Measurements from ENCODE around the gene ORM2.
"Not testable (repeated sequence)": the region's sequence is repeated elsewhere in the genome, so short reads cannot be mapped to it uniquely, and the experiment has no call there.

The ORM2 gene

GRCh38 chr9:114314881-114315722, 14.6 kb upstream of the ORM2 start:
- no peak for DNase-seq

GRCh38 chr9:114315723-114316363, 13.8 kb upstream of the ORM2 start:
- DNase-seq: no peak

GRCh38 chr9:114316605-114317230, 13.0 kb upstream of the ORM2 start:
- no peak for DNase-seq

GRCh38 chr9:114317665-114318357, 11.9 kb upstream of the ORM2 start:
- no peak for DNase-seq

GRCh38 chr9:114318416-114318815, 11.3 kb upstream of the ORM2 start:
- DNase-seq: no peak

- DNase-seq: no peak
Measured at GRCh38 chr9:114319147-114319546, 10.5 kb upstream of the ORM2 start.

GRCh38 chr9:114320710-114321109, 9.0 kb upstream of the ORM2 start:
- not testable (repeated sequence) for DNase-seq

- DNase-seq: no peak
Measured at GRCh38 chr9:114321759-114322158, 7.9 kb upstream of the ORM2 start.

- DNase-seq: not testable (repeated sequence)
Measured at GRCh38 chr9:114322160-114322818, 7.4 kb upstream of the ORM2 start.

GRCh38 chr9:114322831-114323531, 6.7 kb upstream of the ORM2 start, which contains the start of gene ORM1:
ORM1 (plus strand) TSS chr9:114323098; CDS start chr9:114323134, 36 bp downstream.
- DNase-seq: not testable (repeated sequence)

- DNase-seq: not testable (repeated sequence)
Measured at GRCh38 chr9:114323849-114324248, 5.8 kb upstream of the ORM2 start.

GRCh38 chr9:114324492-114324891, 5.2 kb upstream of the ORM2 start:
- DNase-seq: no peak

GRCh38 chr9:114324965-114325364, 4.7 kb upstream of the ORM2 start:
- not testable (repeated sequence) for DNase-seq

GRCh38 chr9:114325684-114326254, 3.9 kb upstream of the ORM2 start:
- not testable (repeated sequence) for DNase-seq

GRCh38 chr9:114327749-114328148, 1.9 kb upstream of the ORM2 start:
- DNase-seq: no peak

- DNase-seq: not testable (repeated sequence)
Measured at GRCh38 chr9:114328357-114328820, 1.3 kb upstream of the ORM2 start.

- DNase-seq: not testable (repeated sequence)
Measured at GRCh38 chr9:114328937-114329624, 588 bp upstream of the ORM2 start.

- DNase-seq: no peak
Measured at GRCh38 chr9:114330636-114331035, 967 bp downstream of the ORM2 start.

- DNase-seq: not testable (repeated sequence)
Measured at GRCh38 chr9:114331229-114332195, 1.8 kb downstream of the ORM2 start.

Data from CD4-positive, alpha-beta T cell treated with Interferon alpha-2 for 1 hour (primary cell).